HepG2 (cell line): ENCODE measurements around the gene SRP9. TPM values are rescaled to one million over a fixed set of nuclear protein-coding genes. Genes with fewer than 3 reads are reported as not detected.

Source experiments
- ATAC-seq: fragments of 200-7000 bp; cut with Tn5 transposase; 3 replicates; pipeline ENCODE4 v1.9.1; 2020; ENCODE audit warnings: mild to moderate bottlenecking, moderate library complexity
- BruUV-seq: library from RNA; stranded (reverse); fragments of 400-500 nt; replicated peaks from 2 replicates; lab custom pipeline; 2021; lab: Mats Ljungman, UMichigan
- CTCF ChIA-PET: fragments of 300-600 bp; formaldehyde crosslinking; extraction: SDS; loops from one replicate; lab custom pipeline; 2021; ENCODE audit warnings: low total read pairs, inconsistent platforms, low intra/inter-chr PET ratio; lab: Yijun Ruan, JAX
- POLR2A ChIA-PET: fragments of 350-600 bp; sonication (Branson Sonifier 250); formaldehyde crosslinking; loops from one replicate; lab custom pipeline; 2020; ENCODE audit warnings: antibody characterized with exemption, inconsistent platforms; lab: Yijun Ruan, JAX
- DNase-seq: peaks from one replicate; pipeline ENCODE4 v3.0.0-alpha.2; 2015; ENCODE audit warnings: low spot score
- FAIRE-seq: peaks from 3 replicates; lab custom pipeline; 2011; peaks lifted over from hg19 to GRCh38; lab: Jason Lieb, UNC
- H2AFZ ChIP-seq: one replicate; pipeline ENCODE4 v1.6.1; 2011; ENCODE audit warnings: low read length, inconsistent platforms
- H3K27ac ChIP-seq: fragments of 300-600 bp; 3 replicates; pipeline ENCODE4 v1.8.0; 2011; ENCODE audit warnings: mixed run types, mild to moderate bottlenecking, mixed read lengths, low read length, inconsistent platforms; ENCODE audit not compliant: insufficient read depth; ENCODE audit errors: extremely low read length
- H3K27me3 ChIP-seq, 2 experiments: fragments of 200-600 bp in 1 of 2; 2 replicates in 1 of 2; 3 replicates in 1 of 2; pipeline versions ENCODE4 v1.6.0 to v1.8.0; 2011; ENCODE audit warnings: low read length in 2 of 2, mild to moderate bottlenecking in 2 of 2, moderate library complexity in 2 of 2, inconsistent platforms in 1 of 2; ENCODE audit not compliant: insufficient read depth in 2 of 2, control insufficient read depth in 1 of 2
- H3K36me3 ChIP-seq, 2 experiments: fragments of 200-600 bp in 1 of 2; replicated peaks in 1 of 2; 2 replicates in 1 of 2; 3 replicates in 1 of 2; pipeline versions ENCODE4 v1.5.1 to v1.8.0; 2011; ENCODE audit warnings: low read length in 2 of 2, inconsistent platforms in 1 of 2; ENCODE audit not compliant: insufficient read depth in 2 of 2, control insufficient read depth in 1 of 2
- H3K4me1 ChIP-seq: 2 replicates; pipeline ENCODE4 v1.5.1; 2012; ENCODE audit warnings: low read length, inconsistent platforms; ENCODE audit not compliant: insufficient read depth
- H3K4me2 ChIP-seq: 2 replicates; pipeline ENCODE4 v1.6.0; 2011; ENCODE audit warnings: low read depth, low read length, inconsistent platforms
- H3K4me3 ChIP-seq, 3 experiments: fragments of 200-600 bp in 1 of 3; sonication (generic), shearing (Covaris generic) in 1 of 3; replicated peaks in 1 of 3; 2 replicates each; pipeline ENCODE4 v1.5.1; 2011 to 2016; ENCODE audit warnings: low read length in 3 of 3, inconsistent platforms in 2 of 3, low read depth in 2 of 3, mild to moderate bottlenecking in 2 of 3, control low read depth in 1 of 3, mixed read lengths in 1 of 3; ENCODE audit not compliant: insufficient read depth in 1 of 3
- H3K79me2 ChIP-seq: one replicate; pipeline ENCODE4 v1.6.1; 2011; ENCODE audit warnings: low read length, inconsistent platforms; ENCODE audit not compliant: insufficient read depth
- H3K9ac ChIP-seq: 2 replicates; pipeline ENCODE4 v1.6.0; 2011; ENCODE audit warnings: mild to moderate bottlenecking, low read depth, low read length, inconsistent platforms; ENCODE audit not compliant: insufficient read depth
- H3K9me3 ChIP-seq: 2 replicates; pipeline ENCODE4 v1.5.1; 2012; ENCODE audit warnings: mild to moderate bottlenecking, low read length
- H4K20me1 ChIP-seq: 2 replicates; pipeline ENCODE4 v1.6.0; 2011; ENCODE audit warnings: inconsistent platforms, mild to moderate bottlenecking, low read length, moderate library complexity; ENCODE audit not compliant: insufficient read depth
- KDM6A ChIP-seq: IDR thresholded peaks from 2 replicates; pipeline ENCODE4 v1.6.1; 2016; ENCODE audit warnings: low read depth
- MEIS1 ChIP-seq: sonication (generic); formaldehyde crosslinking; IDR thresholded peaks from 2 replicates; pipeline ENCODE4 v1.9.0; 2021; ENCODE audit warnings: mild to moderate bottlenecking, missing genetic modification reagents, moderate library complexity, borderline replicate concordance
- RELA ChIP-seq: sonication (generic); formaldehyde crosslinking; IDR thresholded peaks from 2 replicates; pipeline ENCODE4 v1.4.0; 2020; ENCODE audit warnings: missing genetic modification reagents
- WGBS: methylation state at CpG from one replicate; pipeline ENCODE4 v1.1.6; 2017; ENCODE audit warnings: low lambda C conversion rate; 5-methylcytosine and 5-hydroxymethylcytosine counted together
- in situ Hi-C: cut with HindIII; loops from 2 replicates; pipeline ENCODE4 v1.10.0; 2017; ENCODE audit warnings: low pct_unique_long_range_greater_than_20kb; ENCODE audit not compliant: extremely low pct_ligation_motif_present
- intact Hi-C: fragments of 100-400 bp; cut with micrococcal nuclease; formaldehyde crosslinking; loops from one replicate; pipeline ENCODE4 v1.10.0; 2022; ENCODE audit not compliant: unreplicated experiment
- polyA plus RNA-seq, 8 experiments: library from polyadenylated mRNA; depleted of rRNA in 3 of 8; stranded (reverse) in 7 of 8; unstranded in 1 of 8; fragments of >200 nt; fragmentation: Illumina TruSeq in 4 of 8; extraction: Trizol in 4 of 8; gene quantifications; 2 replicates each; pipeline versions ENCODE4 v1.2.1 to v1.2.3, GENCODE V29; 2011 to 2016; ENCODE audit warnings: low read depth in 4 of 8, missing spikeins in 1 of 8, mixed read lengths in 1 of 8; ENCODE audit not compliant: insufficient read depth in 1 of 8
- total RNA-seq, 5 experiments: library from RNA; depleted of rRNA; stranded (reverse); fragments of >200 nt; fragmentation: Illumina TruSeq; extraction: Trizol; gene quantifications; 2 replicates each; pipeline ENCODE4 v1.2.3, GENCODE V29; 2016; ENCODE audit warnings: low read depth in 1 of 5
- TF ChIP-seq, protein P1 (sequence below): sonication (generic); formaldehyde crosslinking; IDR thresholded peaks from 2 replicates; pipeline ENCODE4 v1.4.0; 2020; ENCODE audit warnings: missing genetic modification reagents

The SRP9 gene
- total and polyA plus RNA-seq, 2 of the 13 experiments (the other 11 are each of a cell fraction or from before 2014, with no cell fraction given), result 251 to 307 TPM

GRCh38 chr1:225763716-225764548 is 13.7 kb upstream of the SRP9 start:
- H3K36me3 ChIP-seq, result no peaks in the 10 kb centered on the region
- H3K4me3 ChIP-seq, result no peak overlapping the region
- intact Hi-C loops, result no loop called here
- no peaks in the 10 kb centered on the region for H4K20me1 ChIP-seq
- peaks cover 69% of the 10 kb centered on the region for H3K4me1 ChIP-seq
- TF ChIP-seq KDM6A (CRISPR knock-in tag) (no peak), MEIS1 (CRISPR knock-in tag) (no peak), RELA (CRISPR knock-in tag) (no peak)
- TF ChIP-seq, protein P1, sequence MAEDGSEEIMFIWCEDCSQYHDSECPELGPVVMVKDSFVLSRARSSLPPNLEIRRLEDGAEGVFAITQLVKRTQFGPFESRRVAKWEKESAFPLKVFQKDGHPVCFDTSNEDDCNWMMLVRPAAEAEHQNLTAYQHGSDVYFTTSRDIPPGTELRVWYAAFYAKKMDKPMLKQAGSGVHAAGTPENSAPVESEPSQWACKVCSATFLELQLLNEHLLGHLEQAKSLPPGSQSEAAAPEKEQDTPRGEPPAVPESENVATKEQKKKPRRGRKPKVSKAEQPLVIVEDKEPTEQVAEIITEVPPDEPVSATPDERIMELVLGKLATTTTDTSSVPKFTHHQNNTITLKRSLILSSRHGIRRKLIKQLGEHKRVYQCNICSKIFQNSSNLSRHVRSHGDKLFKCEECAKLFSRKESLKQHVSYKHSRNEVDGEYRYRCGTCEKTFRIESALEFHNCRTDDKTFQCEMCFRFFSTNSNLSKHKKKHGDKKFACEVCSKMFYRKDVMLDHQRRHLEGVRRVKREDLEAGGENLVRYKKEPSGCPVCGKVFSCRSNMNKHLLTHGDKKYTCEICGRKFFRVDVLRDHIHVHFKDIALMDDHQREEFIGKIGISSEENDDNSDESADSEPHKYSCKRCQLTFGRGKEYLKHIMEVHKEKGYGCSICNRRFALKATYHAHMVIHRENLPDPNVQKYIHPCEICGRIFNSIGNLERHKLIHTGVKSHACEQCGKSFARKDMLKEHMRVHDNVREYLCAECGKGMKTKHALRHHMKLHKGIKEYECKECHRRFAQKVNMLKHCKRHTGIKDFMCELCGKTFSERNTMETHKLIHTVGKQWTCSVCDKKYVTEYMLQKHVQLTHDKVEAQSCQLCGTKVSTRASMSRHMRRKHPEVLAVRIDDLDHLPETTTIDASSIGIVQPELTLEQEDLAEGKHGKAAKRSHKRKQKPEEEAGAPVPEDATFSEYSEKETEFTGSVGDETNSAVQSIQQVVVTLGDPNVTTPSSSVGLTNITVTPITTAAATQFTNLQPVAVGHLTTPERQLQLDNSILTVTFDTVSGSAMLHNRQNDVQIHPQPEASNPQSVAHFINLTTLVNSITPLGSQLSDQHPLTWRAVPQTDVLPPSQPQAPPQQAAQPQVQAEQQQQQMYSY, result peak; percentile 43; the same call in 1 of the 2 replicates
- TF ChIP-seq, all 625 proteins: peak for 1
- no peak for DNase-seq
- no peaks in the 10 kb centered on the region for H3K27me3 ChIP-seq
- 97% methylated on average over 9 of the region's 9 CpGs for WGBS
- no peak for FAIRE-seq
- BruUV-seq, result no TSS peak
- in situ Hi-C loops, result no loop called here
- no peaks in the 10 kb centered on the region for H3K9me3 ChIP-seq
- ChIA-PET POLR2A (interaction anchor here (1.3 to 1.8 kb wide), 2 partner anchors 14 to 17 kb away, joined by 6 to 9 read pairs; partner anchors contain the start of gene SRP9), CTCF (no interaction called here)
- no peak overlapping the region for H3K27ac ChIP-seq
- H3K9ac ChIP-seq, result no peak overlapping the region
- ATAC-seq, result no peak
- no peak overlapping the region for H3K4me2 ChIP-seq
- no peak overlapping the region for H2AFZ ChIP-seq
- no peaks in the 10 kb centered on the region for H3K79me2 ChIP-seq
